A549 (cell line): ENCODE results near the gene CLASP1. TPM values are rescaled to one million over a fixed set of nuclear protein-coding genes. Genes with fewer than 3 reads are reported as not detected.

Experiments used
- ATAC-seq, 2 experiments: fragments of 200-7000 bp in 1 of 2; fragments of >200 bp in 1 of 2; cut with Nextera tagmentation in 1 of 2; cut with Tn5 transposase in 1 of 2; 3 replicates each; pipeline versions ENCODE4 v1.8.0 to v1.9.1; 2018 to 2020; ENCODE audit warnings: mild to moderate bottlenecking in 1 of 2, moderate library complexity in 1 of 2
- CTCF ChIA-PET: fragments of 300-600 bp; sonication (Branson Sonifier 250); formaldehyde crosslinking; extraction: SDS; loops from one replicate; lab custom pipeline; 2021; ENCODE audit warnings: antibody characterized with exemption, inconsistent platforms; lab: Yijun Ruan, JAX
- POLR2A ChIA-PET: fragments of 350-600 bp; formaldehyde crosslinking; extraction: SDS; loops from one replicate; lab custom pipeline; 2021; ENCODE audit warnings: antibody characterized with exemption, inconsistent platforms; lab: Yijun Ruan, JAX
- DNase-seq, 2 experiments: peaks; one replicate each; pipeline versions ENCODE4 v3.0.0 to v3.0.0-alpha.2; 2011 to 2016; ENCODE audit warnings: low read depth in 1 of 2, low spot score in 1 of 2
- FAIRE-seq: peaks from 2 replicates; lab custom pipeline; 2011; peaks lifted over from hg19 to GRCh38; lab: Jason Lieb, UNC
- H3K27ac ChIP-seq, 2 experiments: fragments of >200 bp; sonication (Bioruptor Twin); formaldehyde crosslinking; 3 replicates each; pipeline ENCODE4 v1.5.1; 2016 to 2017
- H3K4me1 ChIP-seq: fragments of >200 bp; sonication (Bioruptor Twin); formaldehyde crosslinking; 3 replicates; pipeline ENCODE4 v1.6.1; 2016
- H3K4me2 ChIP-seq: fragments of >200 bp; sonication (Bioruptor Twin); formaldehyde crosslinking; 3 replicates; pipeline ENCODE4 v1.6.1; 2016
- H3K4me3 ChIP-seq: fragments of >200 bp; sonication (Bioruptor Twin); formaldehyde crosslinking; 3 replicates; pipeline ENCODE4 v1.5.1; 2016
- H3K9me3 ChIP-seq: fragments of >200 bp; sonication (Bioruptor Twin); formaldehyde crosslinking; 3 replicates; pipeline ENCODE4 v1.6.1; 2016
- BHLHE40 ChIP-seq: IDR thresholded peaks from 2 replicates; pipeline ENCODE4 v1.6.1; 2012; ENCODE audit warnings: low read depth, low read length, inconsistent platforms
- CBX8 ChIP-seq: fragments of 200-600 bp; sonication (generic); IDR thresholded peaks from 2 replicates; pipeline ENCODE4 v1.6.1; 2016
- CEBPB ChIP-seq, 2 experiments: fragments of >200 bp in 1 of 2; sonication (Bioruptor Twin) in 1 of 2; formaldehyde crosslinking in 1 of 2; IDR thresholded peaks; 2 replicates each; pipeline ENCODE4 v1.6.1; 2012 to 2016
- EHMT2 ChIP-seq: fragments of 200-600 bp; sonication (generic); IDR thresholded peaks from 2 replicates; pipeline ENCODE4 v1.6.1; 2016; ENCODE audit warnings: antibody characterized with exemption, low read depth, mild to moderate bottlenecking, moderate library complexity
- ESRRA ChIP-seq: fragments of 150-350 bp; IDR thresholded peaks from 2 replicates; pipeline ENCODE4 v1.6.1; 2014; ENCODE audit warnings: mild to moderate bottlenecking, low read length, borderline replicate concordance
- FOXS1 ChIP-seq: fragments of 250-450 bp; sonication (Bioruptor Pico); IDR thresholded peaks from 2 replicates; pipeline ENCODE4 v1.5.0; 2020; ENCODE audit warnings: mild to moderate bottlenecking, moderate library complexity
- GATA3 ChIP-seq: IDR thresholded peaks from 2 replicates; pipeline ENCODE4 v1.6.1; 2012; ENCODE audit warnings: borderline replicate concordance
- MAZ ChIP-seq: fragments of 150-350 bp; IDR thresholded peaks from 2 replicates; pipeline ENCODE4 v1.6.1; 2014; ENCODE audit warnings: antibody characterized with exemption, low read depth, low read length, borderline replicate concordance
- POLR2AphosphoS2 ChIP-seq: conservative IDR thresholded peaks from 2 replicates; pipeline ENCODE4 v1.6.1; 2012; ENCODE audit warnings: low read length, improper control_type of control experiment, inconsistent platforms
- RFX5 ChIP-seq: fragments of 450-650 bp; IDR thresholded peaks from 2 replicates; pipeline ENCODE4 v1.7.1; 2014; ENCODE audit warnings: antibody characterized with exemption, mild to moderate bottlenecking, moderate library complexity
- RNF2 ChIP-seq: fragments of 200-600 bp; sonication (generic); IDR thresholded peaks from 2 replicates; pipeline ENCODE4 v1.6.1; 2016; ENCODE audit warnings: low read depth, mild to moderate bottlenecking, antibody characterized with exemption, moderate library complexity, borderline replicate concordance
- SMC3 ChIP-seq: fragments of >200 bp; sonication (Bioruptor Twin); formaldehyde crosslinking; IDR thresholded peaks from 3 replicates; pipeline ENCODE4 v1.6.1; 2018; ENCODE audit warnings: inconsistent platforms
- TFCP2L1 ChIP-seq: fragments of 250-450 bp; sonication (Bioruptor Pico); IDR thresholded peaks from 2 replicates; pipeline ENCODE4 v1.5.0; 2021; ENCODE audit warnings: mild to moderate bottlenecking
- TP53 ChIP-seq: fragments of 250-450 bp; sonication (Bioruptor Pico); IDR thresholded peaks from 2 replicates; pipeline ENCODE4 v1.5.0; 2021; ENCODE audit warnings: mild to moderate bottlenecking, moderate library complexity
- ZC3H11A ChIP-seq: fragments of 450-650 bp; IDR thresholded peaks from 2 replicates; pipeline ENCODE4 v1.6.1; 2014; ENCODE audit warnings: antibody characterized with exemption, mild to moderate bottlenecking
- ZFP36 ChIP-seq: fragments of 450-650 bp; IDR thresholded peaks from 2 replicates; pipeline ENCODE4 v1.6.1; 2014; ENCODE audit warnings: borderline replicate concordance; ENCODE audit not compliant: partially characterized antibody
- ZNF302 ChIP-seq: fragments of 250-450 bp; sonication (Bioruptor Pico); IDR thresholded peaks from 2 replicates; pipeline ENCODE4 v1.9.0; 2021; ENCODE audit warnings: inconsistent platforms, mild to moderate bottlenecking, moderate library complexity
- WGBS: methylation state at CpG from one replicate; pipeline ENCODE4 v1.1.6; 2017; ENCODE audit errors: missing lambda C conversion rate; 5-methylcytosine and 5-hydroxymethylcytosine counted together
- polyA plus RNA-seq, 4 experiments: library from polyadenylated mRNA; depleted of rRNA in 3 of 4; stranded (reverse); fragments of >200 nt; fragmentation: RNase III in 1 of 4; extraction: RNeasy Plus Mini Kit Qiagen cat#74134 plus additional on column Dnase treatment in 1 of 4; gene quantifications; 2 replicates in 3 of 4; 3 replicates in 1 of 4; pipeline ENCODE4 v1.2.3, GENCODE V29; 2011 to 2017
- TF ChIP-seq, protein P1 (sequence below): fragments of 250-450 bp; sonication (Bioruptor Pico); IDR thresholded peaks from 2 replicates; pipeline ENCODE4 v1.5.0; 2021; ENCODE audit warnings: mild to moderate bottlenecking, moderate library complexity, borderline replicate concordance
- TF ChIP-seq, protein P2 (sequence below): fragments of 250-450 bp; sonication (Bioruptor Pico); IDR thresholded peaks from 2 replicates; pipeline ENCODE4 v1.5.0; 2020; ENCODE audit warnings: low read depth, mild to moderate bottlenecking, moderate library complexity
- TF ChIP-seq, protein P3 (sequence below): fragments of 450-650 bp; IDR thresholded peaks from 2 replicates; pipeline ENCODE4 v1.6.1; 2014; ENCODE audit warnings: antibody characterized with exemption
- TF ChIP-seq, protein P4 (sequence below): IDR thresholded peaks from 2 replicates; pipeline ENCODE4 v1.6.1; 2012
- TF ChIP-seq, protein P5 (sequence below): fragments of 200-600 bp; sonication (generic); IDR thresholded peaks from 2 replicates; pipeline ENCODE4 v1.6.1; 2016; ENCODE audit warnings: antibody characterized with exemption, mild to moderate bottlenecking, moderate library complexity
- TF ChIP-seq, protein P6 (sequence below): IDR thresholded peaks from 2 replicates; pipeline ENCODE4 v1.6.1; 2012
- TF ChIP-seq, protein P7 (sequence below): fragments of 150-350 bp; IDR thresholded peaks from 2 replicates; pipeline ENCODE4 v1.6.1; 2014; ENCODE audit warnings: low read depth, mild to moderate bottlenecking, low read length

CLASP1 gene
- polyA plus RNA-seq, 2 of the 4 experiments (the other 2 are of a cell fraction) = 11.7 to 15.8 TPM

DNA sequence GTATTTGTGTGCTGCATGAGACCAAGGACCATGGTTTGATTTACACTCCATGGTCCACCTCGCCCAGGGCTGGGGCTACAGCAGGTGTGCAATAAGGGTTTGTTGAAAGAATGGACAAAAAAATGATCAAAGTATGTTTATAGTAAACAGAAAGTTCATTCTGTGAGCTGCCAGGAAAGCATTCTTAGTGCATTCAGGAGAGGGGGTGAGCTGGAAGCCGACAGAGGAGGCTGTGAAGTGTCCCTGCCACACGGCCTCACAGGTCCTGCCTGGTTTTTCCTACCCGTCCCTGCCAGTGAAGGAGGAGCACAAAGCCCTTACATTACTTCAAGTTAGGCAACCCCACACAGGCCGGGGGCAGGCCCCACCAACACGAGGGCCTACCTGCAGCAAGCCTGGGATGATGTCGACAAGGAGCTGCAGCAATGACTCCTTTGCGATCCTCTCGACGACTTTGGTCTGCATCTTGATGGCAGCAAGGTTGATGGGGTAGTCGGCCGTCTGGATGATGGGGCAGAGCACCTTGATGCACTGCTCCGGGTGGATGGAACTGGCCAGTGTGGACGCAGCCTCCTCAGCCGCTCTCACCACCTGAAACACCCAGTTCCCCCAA is 301.0 kb downstream of the CLASP1 start:
- no peaks in the 10 kb centered on the region for H3K4me1 ChIP-seq
- FAIRE-seq = no peak
- H3K27ac ChIP-seq = no peak overlapping the region
- WGBS = 96% methylated on average over 11 of the region's 15 CpGs
- no peak for TF ChIP-seq TP53
- no peak for TF ChIP-seq ZFP36
- TF ChIP-seq, protein P1, sequence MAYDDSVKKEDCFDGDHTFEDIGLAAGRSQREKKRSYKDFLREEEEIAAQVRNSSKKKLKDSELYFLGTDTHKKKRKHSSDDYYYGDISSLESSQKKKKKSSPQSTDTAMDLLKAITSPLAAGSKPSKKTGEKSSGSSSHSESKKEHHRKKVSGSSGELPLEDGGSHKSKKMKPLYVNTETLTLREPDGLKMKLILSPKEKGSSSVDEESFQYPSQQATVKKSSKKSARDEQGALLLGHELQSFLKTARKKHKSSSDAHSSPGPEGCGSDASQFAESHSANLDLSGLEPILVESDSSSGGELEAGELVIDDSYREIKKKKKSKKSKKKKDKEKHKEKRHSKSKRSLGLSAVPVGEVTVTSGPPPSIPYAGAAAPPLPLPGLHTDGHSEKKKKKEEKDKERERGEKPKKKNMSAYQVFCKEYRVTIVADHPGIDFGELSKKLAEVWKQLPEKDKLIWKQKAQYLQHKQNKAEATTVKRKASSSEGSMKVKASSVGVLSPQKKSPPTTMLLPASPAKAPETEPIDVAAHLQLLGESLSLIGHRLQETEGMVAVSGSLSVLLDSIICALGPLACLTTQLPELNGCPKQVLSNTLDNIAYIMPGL = no peak
- TF ChIP-seq POLR2AphosphoS2 = no peak
- TF ChIP-seq CEBPB (IDR thresholded peaks at IDR 0.05) = no peak
- TF ChIP-seq, protein P2, sequence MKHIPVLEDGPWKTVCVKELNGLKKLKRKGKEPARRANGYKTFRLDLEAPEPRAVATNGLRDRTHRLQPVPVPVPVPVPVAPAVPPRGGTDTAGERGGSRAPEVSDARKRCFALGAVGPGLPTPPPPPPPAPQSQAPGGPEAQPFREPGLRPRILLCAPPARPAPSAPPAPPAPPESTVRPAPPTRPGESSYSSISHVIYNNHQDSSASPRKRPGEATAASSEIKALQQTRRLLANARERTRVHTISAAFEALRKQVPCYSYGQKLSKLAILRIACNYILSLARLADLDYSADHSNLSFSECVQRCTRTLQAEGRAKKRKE (CRISPR knock-in tag) = no peak
- TF ChIP-seq SMC3 = no peak
- TF ChIP-seq TFCP2L1 (CRISPR knock-in tag) = no peak
- no peak for TF ChIP-seq ESRRA
- no peak for TF ChIP-seq BHLHE40
- no peak for TF ChIP-seq ZNF302
- TF ChIP-seq, protein P3, sequence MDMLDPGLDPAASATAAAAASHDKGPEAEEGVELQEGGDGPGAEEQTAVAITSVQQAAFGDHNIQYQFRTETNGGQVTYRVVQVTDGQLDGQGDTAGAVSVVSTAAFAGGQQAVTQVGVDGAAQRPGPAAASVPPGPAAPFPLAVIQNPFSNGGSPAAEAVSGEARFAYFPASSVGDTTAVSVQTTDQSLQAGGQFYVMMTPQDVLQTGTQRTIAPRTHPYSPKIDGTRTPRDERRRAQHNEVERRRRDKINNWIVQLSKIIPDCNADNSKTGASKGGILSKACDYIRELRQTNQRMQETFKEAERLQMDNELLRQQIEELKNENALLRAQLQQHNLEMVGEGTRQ = no peak
- TF ChIP-seq, protein P4, sequence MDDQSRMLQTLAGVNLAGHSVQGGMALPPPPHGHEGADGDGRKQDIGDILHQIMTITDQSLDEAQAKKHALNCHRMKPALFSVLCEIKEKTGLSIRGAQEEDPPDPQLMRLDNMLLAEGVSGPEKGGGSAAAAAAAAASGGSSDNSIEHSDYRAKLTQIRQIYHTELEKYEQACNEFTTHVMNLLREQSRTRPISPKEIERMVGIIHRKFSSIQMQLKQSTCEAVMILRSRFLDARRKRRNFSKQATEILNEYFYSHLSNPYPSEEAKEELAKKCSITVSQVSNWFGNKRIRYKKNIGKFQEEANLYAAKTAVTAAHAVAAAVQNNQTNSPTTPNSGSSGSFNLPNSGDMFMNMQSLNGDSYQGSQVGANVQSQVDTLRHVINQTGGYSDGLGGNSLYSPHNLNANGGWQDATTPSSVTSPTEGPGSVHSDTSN = no peak
- TF ChIP-seq RNF2 = no peak
- ChIA-PET CTCF (interaction anchor here (1.0 to 6.2 kb wide), 2 partner anchors 7 to 220 kb away, joined by 3 to 41 read pairs; no protein-coding TSS in a partner anchor), POLR2A (no interaction called here)
- H3K9me3 ChIP-seq = no peaks in the 10 kb centered on the region
- H3K4me3 ChIP-seq = no peak overlapping the region
- no peak for ATAC-seq
- DNase-seq = no peak
- H3K4me2 ChIP-seq = no peak overlapping the region

DNA sequence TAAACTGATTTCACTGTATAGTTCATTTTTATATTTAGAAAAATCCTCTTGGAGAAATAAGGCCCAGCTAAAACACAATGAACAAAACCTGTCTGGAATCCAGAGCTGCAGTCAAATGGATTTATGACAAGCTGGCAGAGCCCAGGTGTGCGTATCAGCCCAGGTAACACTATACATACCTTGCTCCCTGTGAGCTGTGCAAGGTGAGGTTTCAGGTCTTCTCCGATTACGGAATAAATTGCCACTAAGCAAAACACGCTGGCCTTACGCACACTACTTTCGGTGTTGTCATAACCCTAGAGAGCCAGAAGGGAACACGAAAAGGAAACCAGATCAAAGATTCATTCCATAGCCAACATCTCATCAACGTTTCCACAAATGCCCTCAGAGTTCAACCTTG is 302.4 kb downstream of the CLASP1 start:
- FAIRE-seq (no peak), ATAC-seq (no peak), DNase-seq (no peak)
- Histone ChIP-seq H3K4me3 (no peak overlapping the region), H3K27ac (no peak overlapping the region), H3K4me1 (no peaks in the 10 kb centered on the region), H3K9me3 (no peaks in the 10 kb centered on the region), H3K4me2 (no peak overlapping the region)
- CTCF ChIA-PET = interaction anchor here (1.5 to 6.2 kb wide), 2 partner anchors 9 to 218 kb away, joined by 5 to 41 read pairs; no protein-coding TSS in a partner anchor
- POLR2A ChIA-PET = no interaction called here
- 89% methylated on average over 8 of the region's 8 CpGs for WGBS
- TF ChIP-seq GATA3 (no peak), CBX8 (no peak), EHMT2 (no peak), MAZ (no peak), ZC3H11A (no peak), RFX5 (no peak), RNF2 (no peak), FOXS1 (CRISPR knock-in tag) (no peak), ZFP36 (no peak), ZNF302 (no peak)
- TF ChIP-seq, protein P1 = no peak
- TF ChIP-seq, protein P5, sequence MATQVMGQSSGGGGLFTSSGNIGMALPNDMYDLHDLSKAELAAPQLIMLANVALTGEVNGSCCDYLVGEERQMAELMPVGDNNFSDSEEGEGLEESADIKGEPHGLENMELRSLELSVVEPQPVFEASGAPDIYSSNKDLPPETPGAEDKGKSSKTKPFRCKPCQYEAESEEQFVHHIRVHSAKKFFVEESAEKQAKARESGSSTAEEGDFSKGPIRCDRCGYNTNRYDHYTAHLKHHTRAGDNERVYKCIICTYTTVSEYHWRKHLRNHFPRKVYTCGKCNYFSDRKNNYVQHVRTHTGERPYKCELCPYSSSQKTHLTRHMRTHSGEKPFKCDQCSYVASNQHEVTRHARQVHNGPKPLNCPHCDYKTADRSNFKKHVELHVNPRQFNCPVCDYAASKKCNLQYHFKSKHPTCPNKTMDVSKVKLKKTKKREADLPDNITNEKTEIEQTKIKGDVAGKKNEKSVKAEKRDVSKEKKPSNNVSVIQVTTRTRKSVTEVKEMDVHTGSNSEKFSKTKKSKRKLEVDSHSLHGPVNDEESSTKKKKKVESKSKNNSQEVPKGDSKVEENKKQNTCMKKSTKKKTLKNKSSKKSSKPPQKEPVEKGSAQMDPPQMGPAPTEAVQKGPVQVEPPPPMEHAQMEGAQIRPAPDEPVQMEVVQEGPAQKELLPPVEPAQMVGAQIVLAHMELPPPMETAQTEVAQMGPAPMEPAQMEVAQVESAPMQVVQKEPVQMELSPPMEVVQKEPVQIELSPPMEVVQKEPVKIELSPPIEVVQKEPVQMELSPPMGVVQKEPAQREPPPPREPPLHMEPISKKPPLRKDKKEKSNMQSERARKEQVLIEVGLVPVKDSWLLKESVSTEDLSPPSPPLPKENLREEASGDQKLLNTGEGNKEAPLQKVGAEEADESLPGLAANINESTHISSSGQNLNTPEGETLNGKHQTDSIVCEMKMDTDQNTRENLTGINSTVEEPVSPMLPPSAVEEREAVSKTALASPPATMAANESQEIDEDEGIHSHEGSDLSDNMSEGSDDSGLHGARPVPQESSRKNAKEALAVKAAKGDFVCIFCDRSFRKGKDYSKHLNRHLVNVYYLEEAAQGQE = no peak
- TF ChIP-seq, protein P6, sequence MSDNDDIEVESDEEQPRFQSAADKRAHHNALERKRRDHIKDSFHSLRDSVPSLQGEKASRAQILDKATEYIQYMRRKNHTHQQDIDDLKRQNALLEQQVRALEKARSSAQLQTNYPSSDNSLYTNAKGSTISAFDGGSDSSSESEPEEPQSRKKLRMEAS = no peak
- TF ChIP-seq, protein P7, sequence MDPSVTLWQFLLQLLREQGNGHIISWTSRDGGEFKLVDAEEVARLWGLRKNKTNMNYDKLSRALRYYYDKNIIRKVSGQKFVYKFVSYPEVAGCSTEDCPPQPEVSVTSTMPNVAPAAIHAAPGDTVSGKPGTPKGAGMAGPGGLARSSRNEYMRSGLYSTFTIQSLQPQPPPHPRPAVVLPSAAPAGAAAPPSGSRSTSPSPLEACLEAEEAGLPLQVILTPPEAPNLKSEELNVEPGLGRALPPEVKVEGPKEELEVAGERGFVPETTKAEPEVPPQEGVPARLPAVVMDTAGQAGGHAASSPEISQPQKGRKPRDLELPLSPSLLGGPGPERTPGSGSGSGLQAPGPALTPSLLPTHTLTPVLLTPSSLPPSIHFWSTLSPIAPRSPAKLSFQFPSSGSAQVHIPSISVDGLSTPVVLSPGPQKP = no peak
